Middle frontal gyrus (tissue), 1 donor: ENCODE results near the gene ICAM1.

ENCODE experiments used
- DNase-seq: peaks from one replicate; pipeline ENCODE4 v3.0.0-alpha.2; 2015; ENCODE audit warnings: low spot score; ENCODE audit errors: extremely low spot score

The ICAM1 gene

DNA sequence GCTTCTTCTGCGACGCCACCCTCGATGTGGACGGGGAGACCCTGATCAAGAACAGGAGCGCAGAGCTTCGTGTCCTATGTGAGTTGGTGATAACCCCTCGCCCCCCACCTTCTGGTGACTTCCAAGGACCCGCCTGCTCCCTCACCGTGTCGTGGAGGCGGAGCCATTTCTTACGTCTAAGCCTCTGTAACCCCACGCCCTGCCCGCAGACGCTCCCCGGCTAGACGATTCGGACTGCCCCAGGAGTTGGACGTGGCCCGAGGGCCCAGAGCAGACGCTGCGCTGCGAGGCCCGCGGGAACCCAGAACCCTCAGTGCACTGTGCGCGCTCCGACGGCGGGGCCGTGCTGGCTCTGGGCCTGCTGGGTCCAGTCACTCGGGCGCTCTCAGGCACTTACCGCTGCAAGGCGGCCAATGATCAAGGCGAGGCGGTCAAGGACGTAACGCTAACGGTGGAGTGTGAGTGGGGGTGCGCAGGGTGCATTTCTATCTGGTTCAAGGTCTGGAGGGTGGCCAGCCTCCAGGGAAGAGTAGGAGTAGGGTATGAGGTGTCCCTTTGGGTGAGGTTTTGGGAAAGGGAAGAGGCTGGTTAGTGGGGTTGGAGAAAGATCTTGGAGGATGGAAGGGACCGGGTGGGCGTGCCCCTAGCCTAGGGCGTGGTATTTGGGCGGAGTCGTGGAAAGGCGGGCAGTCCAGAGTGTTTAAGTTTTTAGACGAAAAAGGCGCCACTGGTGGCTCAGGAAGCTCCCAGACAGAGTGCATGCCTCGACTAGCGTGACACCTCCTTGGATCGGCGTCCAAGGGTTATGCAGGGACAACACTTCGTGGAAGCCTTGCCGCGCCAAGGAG is 22.1 kb downstream of the ICAM1 start:
- DNase-seq: no peak

DNA sequence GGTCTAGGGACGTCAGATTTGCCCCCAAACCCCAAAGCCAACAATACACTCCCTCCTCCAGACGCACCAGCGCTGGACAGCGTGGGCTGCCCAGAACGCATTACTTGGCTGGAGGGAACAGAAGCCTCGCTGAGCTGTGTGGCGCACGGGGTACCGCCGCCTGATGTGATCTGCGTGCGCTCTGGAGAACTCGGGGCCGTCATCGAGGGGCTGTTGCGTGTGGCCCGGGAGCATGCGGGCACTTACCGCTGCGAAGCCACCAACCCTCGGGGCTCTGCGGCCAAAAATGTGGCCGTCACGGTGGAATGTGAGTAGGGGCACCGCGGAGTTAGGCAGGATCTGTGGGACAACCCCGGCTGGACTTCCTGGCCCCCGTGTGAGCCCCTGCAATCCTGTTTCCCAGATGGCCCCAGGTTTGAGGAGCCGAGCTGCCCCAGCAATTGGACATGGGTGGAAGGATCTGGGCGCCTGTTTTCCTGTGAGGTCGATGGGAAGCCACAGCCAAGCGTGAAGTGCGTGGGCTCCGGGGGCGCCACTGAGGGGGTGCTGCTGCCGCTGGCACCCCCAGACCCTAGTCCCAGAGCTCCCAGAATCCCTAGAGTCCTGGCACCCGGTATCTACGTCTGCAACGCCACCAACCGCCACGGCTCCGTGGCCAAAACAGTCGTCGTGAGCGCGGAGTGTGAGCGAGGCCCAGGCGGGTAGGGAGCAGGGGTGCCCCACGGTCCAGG is 22.9 kb downstream of the ICAM1 start:
- DNase-seq: no peak

DNA sequence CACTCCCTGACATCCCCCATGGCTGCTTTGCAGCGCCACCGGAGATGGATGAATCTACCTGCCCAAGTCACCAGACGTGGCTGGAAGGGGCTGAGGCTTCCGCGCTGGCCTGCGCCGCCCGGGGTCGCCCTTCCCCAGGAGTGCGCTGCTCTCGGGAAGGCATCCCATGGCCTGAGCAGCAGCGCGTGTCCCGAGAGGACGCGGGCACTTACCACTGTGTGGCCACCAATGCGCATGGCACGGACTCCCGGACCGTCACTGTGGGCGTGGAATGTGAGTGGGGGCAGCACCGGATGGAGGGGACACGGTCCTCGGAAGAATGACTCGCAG is 23.4 kb downstream of the ICAM1 start:
- no peak for DNase-seq

DNA sequence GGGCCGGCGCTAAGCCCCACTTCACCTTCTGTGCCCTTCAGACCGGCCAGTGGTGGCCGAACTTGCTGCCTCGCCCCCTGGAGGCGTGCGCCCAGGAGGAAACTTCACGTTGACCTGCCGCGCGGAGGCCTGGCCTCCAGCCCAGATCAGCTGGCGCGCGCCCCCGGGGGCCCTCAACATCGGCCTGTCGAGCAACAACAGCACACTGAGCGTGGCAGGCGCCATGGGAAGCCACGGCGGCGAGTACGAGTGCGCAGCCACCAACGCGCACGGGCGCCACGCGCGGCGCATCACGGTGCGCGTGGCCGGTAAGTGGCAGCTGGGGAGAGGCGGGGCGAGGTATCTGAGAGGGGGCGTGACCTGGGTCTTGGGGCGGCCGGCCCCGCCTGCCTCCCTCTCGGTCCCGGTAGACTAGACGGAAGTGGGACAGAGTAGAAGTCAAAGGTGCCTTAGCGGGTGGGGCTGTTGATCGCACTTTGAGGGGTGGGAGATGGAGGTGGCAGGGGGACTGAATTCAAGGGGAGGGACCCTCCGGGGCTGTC is 24.5 kb downstream of the ICAM1 start:
- no peak for DNase-seq

DNA sequence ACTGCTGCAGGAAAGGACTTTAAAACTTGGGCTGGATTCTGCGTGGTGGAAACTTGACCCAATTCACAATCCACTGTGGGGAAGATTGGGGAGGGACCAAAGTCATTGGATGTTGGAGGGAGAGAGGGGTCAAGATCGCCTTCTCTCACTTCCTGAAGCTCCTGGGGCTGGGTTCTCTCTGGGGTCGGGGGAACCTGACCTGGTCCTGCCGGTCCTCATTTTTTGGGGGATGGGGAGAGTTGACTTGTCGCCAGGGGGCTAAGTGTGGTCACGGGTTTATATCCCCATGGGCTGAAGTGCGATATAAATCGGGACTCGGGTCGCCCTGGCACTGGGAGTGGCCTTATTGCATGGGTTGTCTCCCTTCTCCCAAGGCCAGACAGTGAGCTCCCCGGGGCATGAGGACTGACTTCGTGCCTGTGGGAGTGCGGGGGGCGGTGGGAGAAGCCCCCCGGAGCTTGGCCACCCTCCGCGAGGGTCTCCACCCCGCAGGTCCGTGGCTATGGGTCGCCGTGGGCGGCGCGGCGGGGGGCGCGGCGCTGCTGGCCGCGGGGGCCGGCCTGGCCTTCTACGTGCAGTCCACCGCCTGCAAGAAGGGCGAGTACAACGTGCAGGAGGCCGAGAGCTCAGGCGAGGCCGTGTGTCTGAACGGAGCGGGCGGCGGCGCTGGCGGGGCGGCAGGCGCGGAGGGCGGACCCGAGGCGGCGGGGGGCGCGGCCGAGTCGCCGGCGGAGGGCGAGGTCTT is 25.1 kb downstream of the ICAM1 start:
- DNase-seq: no peak

DNA sequence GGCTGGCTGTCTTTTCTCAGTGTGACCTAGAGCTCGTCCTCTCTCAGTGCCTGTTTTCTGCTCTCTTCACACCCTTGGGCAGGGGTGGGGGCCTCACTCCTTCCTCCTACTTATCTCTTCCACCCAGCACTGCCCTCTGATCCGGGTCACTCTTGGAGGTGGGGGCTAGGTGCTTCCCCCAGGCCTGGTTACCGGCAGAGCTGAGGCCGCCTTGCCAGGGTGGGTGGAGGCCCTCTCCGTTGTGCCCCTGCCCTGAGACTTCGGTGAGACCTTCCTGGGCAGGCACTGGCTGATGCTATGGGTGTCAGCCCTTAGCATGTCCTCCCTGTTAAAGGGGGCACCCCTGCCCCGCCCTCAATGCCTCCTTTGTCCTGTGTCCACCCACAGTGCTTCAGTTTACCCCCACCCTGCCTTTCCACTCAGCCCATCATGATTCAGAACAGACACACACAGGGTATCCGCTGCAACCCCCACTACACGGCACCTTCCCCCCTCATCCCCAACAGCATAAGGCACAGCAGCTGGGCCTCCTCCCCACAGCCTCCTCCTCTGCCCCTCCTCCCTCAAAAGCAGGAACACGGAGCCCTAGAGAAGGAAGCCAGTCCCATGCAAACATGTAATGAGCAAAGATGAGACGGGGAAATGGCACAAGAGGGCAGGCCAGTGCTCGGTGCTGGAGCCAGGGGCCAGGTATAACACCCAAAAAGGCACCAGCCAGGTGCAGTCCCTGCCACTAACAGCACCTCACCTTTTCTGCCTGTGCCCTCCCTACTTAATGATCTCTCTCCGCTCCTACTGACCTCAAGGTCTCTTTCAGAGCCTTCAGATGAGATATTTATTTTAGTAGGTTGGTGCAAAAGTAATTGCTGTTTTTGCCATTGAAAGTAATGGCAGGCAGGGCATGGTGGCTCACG is 28.9 kb downstream of the ICAM1 start:
- DNase-seq: no peak

DNA sequence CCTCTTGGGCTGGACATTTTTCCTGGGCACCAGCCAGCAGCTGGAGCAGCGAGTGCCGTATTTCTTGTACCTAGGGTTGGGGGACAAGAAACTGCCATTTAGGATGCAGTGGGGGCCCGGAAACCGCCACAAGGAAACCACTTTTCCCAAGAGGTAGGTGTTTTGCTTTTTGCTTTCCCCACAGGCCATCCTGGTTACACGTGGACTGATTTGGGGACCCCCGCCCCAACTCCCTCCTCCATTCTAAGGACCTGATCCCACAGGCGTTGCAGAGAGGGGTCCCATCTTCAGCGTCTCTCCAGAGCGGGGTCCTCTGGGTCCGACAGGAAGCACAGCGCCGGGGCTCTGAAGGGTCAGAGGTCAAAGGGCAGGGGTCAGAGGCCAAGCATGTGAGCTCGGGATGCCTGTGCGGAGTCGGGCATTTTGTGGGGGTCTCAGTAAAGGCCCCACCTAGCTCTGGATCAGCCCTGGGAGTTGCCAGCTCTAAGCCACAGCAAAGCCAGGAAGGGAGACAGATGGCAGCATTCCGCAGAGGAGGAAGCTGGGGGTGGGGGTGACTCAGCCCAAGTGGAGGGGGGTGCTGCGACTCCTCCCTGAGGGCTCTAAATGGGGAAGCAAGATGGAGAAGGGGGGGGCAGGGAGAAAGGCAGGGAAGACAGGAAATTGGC is 34.4 kb downstream of the ICAM1 start:
- DNase-seq: peak; percentile 43

DNA sequence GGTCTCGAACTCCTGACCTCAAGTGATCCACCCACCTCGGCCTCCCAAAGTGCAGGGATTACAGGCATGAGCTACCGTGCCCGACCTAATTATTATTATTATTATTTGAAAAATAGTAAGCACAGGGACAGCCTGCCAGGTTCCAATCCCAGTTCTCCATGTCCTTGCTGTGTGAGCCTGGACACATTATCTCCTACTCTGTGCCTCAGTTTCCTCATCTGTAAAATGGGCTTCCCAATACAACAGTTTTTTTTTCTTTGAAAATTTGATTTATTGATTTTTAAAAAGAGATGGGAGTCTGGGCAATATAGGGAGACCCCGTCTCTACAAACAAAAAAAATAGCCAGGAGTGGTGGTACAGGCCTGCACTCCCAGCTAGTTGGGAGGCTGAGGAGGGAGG is 35.4 kb downstream of the ICAM1 start:
- no peak for DNase-seq

DNA sequence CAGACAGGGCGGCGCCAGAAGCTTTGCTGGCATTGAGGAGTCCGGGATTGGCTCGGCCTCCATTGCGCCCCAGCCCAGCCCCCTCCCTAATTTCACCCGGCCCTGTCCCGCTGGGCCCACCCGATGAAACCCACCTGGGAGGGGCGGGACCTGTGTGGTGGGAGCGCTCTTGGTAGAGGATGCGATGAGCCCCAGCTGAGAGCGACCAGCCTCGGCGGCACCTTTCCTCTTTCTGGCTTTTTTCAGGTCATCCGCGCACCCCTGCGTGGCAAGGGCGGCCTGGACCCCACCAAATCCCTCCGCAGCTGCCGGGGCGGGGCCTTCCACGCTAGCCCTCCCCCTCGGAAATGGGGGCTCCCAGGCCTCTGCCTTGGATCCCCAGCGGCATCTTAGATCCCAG is 38.5 kb downstream of the ICAM1 start, which contains the start of gene ZGLP1:
Gene ZGLP1 (minus strand): TSS at position 393 of the 400 bp plus-strand sequence.
- DNase-seq: no peak

DNA sequence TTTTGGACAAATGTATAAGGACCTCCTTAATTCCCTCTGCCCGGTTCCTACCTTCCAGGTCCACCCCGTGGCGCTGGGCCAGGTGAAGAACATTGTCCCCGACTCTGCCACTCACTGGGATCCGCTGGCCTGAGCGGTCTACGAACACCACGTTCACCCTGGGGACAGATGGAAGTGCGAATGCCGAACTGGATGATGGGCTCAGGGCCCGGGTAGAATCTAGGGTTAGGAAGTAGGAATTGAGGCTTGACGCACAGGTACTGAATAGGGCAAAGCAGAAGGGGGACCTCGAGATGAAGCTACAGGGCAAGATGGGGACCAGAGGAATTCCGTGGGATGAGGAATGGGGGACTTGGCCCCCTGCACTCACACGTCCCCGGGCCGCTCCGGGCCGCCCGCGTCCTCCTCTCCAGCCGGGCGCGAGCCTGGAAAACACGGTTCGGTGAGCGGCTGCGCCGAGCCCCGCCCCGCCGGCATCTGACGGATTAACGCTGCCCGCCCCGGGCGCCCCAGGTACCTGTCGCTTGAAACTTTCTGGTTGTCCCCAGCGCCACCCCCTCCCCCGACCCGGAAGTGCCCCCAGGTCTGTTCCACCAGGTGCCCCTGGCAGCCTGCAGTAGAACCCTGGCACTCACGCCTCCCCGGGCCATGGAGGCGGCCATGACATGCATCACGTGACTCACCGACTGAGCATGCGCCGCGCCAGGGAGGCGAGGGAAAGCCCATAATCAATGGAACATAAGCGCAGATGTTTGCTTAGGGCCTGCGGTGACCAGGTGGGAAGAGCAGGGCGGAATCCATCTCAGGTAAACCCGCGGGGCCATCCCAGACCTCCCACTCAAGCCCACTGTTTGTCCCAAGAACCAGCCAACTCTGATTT is 44.7 kb downstream of the ICAM1 start, which contains the start of gene FDX2:
Gene FDX2 (minus strand): TSS at position 681 of the 880 bp plus-strand sequence. CDS start 19 bp downstream, at position 662.
- peak; percentile 72 for DNase-seq

DNA sequence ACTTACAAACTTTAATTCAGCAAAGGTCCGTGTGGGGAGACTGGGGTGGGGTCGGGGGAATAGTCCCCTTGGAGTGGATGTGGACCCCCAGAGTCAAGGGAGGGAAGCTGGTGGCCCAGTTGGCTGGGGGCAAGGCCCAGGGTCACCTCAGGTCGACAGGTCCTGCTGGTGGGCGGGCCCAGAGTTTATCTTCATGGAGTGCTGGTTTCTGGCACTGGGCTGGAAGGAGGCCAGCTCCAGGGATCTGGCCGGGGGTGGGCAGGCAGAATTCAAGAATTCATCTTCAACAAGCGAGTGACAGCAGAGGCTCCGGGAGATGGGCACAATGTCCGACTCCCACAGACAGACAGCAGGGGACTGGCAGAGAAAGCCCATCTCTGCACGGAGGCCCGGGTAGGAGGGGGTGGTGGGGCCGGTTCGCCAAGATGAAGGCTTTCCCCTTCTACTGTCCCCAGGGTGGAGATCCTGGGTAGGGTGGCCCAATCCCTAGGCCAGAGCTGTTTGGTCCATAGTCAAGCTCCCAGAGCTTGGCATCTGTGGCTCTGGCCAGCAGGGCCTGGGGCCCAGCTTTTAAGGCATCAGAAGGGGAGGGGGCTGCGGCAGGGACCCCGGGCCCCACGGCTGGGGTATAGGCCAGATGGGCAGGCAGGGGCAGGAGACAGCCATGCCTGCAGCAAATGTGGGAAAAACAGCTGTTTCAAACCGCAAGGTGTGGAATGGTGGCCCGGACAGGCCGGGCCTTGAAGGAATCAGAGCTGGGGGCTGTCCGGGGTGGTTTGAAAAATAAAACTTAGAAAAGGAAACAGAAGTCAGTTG is 45.5 kb downstream of the ICAM1 start:
- DNase-seq: no peak

DNA sequence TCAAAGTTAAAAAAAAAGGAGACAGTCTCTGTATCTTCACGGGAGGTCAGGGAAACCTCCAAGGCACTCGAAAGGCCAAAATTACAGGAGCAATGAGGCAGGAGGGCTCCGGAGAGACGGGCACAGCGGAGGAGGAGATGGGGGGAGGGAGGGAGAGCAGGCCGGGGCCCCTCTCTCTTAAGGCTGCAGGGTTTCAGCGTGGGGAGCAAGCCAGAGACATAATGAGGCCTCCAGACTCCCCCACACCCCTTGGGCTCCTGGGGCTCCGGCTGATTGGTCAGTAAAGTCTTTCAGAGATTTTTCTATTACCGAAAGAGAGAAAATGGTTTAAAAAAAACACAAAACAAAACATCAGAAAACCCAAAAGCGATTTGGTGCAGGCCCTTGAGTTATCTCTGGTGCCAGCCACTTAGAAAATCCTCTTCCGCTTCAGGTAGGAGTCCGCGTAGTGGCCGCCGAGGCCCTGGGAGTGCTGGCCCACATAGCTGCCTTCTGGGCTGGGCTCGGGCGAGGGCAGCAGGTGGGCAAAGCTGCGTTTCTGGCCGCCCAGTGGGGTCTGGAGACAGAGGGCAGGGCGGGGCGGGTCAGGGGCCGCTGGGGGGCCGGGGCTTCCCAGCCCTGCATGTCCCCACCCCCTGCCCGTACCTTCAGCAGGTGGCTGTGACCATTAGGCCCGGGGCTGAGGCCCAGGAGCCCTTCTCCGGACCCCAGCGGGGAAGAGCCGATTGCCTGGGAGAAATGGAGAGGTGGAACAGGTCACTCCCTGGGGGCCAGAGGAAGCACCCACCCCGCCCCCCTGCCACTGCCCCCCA is 46.3 kb downstream of the ICAM1 start:
- DNase-seq: no peak

DNA sequence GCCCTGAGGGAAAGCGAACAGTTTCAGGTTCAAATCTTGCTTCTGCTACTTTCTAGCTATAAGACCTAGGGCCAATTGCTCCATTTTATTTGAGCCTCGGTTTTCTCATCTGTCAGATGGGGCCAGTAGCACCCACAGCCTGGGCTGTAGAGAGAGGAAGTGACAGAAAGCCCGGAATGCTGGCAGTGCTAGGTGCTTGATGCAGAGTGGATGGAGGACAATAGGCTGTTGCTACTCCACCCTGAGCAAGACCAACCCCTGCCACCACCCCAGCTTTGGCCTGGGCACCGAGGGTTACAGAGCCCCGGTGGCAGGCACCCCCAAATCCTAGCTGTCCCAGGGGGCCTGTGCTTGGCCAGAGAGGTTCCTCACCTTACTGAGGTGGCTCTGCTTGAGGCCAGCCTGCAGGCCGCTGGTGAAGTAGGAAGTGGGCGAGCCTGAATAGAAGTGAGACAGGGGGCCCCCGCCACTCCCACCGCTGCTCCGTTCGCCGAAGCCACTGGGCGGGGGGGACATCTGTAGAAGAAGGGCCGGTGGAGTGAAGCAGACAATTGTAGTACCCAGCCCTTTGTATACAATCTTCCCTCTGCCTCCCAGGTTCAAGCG is 47.0 kb downstream of the ICAM1 start:
- no peak for DNase-seq

DNA sequence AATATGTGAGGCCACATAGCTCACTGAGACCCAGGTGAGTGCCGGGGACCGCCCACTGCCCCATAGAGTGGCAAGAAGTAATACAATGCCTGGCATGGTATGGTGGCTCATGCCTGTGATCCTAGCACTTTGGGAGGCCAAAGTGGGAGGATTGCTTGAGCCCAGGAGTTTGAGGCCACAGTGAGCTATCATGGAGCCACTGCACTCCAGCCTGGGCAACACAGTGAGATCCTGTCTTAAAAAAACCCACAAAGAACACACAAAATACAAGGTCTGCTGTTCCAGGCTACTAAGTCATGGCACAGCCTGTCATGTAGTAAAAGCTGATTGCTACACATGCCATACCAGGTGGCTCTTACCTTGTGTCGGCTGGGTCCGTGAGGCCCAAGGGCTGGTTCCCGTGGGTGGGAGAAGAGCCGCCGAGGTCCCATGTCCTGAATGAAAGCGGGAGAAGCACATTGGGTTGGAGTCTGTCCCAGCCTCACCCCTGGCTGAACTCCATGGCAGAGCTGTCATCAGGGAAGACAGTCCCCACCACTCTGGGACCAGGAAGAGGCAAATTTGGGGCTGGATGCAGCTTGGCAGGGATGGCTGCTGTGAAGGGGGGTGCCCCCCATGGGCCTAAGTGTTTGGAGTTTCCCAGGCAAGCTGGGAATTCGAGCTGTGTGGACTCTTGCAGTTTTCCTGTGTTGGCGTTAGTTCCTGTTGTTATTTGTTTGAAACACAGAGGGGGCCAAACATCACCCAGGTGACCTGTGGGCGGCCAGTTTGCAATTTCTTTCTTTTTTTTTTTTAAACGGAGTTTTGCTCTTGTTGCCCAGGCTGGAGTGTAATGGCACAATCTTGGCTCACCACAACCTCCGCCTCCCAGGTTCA is 48.1 kb downstream of the ICAM1 start:
- DNase-seq: no peak

DNA sequence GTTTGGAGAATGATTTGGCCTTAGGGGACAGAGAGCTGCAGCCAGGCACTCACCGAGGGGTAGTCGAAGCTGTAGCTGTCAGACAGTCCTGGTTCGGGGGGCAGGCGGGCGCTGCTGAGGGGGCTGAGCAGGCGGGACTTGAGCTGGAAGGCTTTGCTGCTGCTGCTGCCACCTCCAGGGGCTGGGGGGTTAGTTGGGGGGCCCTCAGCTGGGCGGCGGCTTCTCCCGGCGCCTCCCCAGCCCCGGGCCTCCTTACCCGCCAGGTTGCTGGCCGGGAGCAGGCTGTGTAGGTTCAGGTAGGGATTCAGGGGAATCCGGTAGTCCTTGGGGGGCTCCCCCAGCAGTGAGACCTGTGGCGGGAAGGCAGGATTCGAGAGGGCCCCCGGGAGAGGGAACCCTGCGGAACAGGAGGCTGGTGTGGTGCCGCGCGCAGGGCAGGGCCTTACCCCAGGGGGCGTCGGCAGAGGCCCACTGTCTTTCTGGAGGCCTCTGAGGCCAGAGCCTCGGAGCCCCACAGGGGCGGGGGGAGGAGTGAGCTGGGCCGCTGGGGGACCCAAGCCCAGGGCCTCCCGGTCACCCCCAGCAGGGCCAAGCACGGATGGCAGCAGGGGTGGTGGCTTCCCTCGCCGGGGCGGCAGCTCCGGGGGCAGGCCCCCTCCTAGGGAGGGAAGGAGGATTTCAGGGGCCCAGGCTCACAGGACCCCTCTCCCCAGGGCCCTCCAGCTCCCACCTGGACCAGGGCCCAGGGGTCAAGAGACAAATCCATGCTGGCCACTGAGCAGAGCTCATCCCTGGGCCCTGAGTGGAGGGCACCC is 49.9 kb downstream of the ICAM1 start:
- no peak for DNase-seq
